ENCODE results near the gene PPP2R5C.
"Not testable (repeated sequence)": the region's sequence is repeated elsewhere in the genome, so short reads cannot be mapped to it uniquely, and the experiment has no call there.

The PPP2R5C gene

DNA sequence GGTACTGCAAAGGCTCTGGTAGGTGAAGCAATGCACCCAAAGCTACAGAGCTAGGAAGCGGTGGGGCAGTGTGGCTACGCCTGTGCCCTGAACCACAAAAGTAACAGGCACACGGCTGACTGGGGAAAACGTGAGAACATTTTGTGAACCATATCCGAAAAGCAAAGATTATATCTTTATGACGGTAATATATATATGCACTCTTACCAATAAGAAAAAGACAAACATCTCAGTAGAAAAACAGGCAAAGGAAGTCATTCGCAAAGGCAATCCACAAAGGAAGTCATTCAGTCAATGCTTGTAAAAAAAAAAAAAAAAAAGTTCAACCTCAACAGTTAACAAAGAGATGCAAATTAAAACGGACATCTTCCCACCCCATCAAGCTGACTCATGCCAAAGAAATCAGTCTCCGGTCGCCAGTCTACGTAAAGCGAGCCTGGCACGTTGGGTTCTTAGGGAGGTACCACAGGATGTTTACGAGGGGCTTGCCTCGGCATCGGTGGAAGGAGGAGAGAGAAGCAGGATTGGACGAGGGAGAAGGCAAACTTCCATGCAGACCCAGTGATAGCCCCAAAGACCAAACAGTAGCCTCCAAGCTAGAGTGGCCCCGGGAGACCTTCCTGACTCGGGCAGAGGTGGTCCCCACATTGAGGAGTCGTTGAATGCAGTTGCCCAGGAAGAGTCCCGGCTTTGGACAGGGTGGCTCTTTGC is 39.4 kb upstream of the PPP2R5C start:
- DNase-seq (ENCODE audit: low spot score): peak; percentile 67
- POLR2A ChIA-PET (ENCODE audit: low non-redundant PET): no interaction called here
- CTCF ChIA-PET: no interaction called here
- TF ChIP-seq, protein P1, sequence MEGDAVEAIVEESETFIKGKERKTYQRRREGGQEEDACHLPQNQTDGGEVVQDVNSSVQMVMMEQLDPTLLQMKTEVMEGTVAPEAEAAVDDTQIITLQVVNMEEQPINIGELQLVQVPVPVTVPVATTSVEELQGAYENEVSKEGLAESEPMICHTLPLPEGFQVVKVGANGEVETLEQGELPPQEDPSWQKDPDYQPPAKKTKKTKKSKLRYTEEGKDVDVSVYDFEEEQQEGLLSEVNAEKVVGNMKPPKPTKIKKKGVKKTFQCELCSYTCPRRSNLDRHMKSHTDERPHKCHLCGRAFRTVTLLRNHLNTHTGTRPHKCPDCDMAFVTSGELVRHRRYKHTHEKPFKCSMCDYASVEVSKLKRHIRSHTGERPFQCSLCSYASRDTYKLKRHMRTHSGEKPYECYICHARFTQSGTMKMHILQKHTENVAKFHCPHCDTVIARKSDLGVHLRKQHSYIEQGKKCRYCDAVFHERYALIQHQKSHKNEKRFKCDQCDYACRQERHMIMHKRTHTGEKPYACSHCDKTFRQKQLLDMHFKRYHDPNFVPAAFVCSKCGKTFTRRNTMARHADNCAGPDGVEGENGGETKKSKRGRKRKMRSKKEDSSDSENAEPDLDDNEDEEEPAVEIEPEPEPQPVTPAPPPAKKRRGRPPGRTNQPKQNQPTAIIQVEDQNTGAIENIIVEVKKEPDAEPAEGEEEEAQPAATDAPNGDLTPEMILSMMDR (conservative IDR thresholded peaks at IDR 0.05; ENCODE audit: low read depth): no peak
- H3K27ac ChIP-seq: peak overlapping the region; percentile 73

DNA sequence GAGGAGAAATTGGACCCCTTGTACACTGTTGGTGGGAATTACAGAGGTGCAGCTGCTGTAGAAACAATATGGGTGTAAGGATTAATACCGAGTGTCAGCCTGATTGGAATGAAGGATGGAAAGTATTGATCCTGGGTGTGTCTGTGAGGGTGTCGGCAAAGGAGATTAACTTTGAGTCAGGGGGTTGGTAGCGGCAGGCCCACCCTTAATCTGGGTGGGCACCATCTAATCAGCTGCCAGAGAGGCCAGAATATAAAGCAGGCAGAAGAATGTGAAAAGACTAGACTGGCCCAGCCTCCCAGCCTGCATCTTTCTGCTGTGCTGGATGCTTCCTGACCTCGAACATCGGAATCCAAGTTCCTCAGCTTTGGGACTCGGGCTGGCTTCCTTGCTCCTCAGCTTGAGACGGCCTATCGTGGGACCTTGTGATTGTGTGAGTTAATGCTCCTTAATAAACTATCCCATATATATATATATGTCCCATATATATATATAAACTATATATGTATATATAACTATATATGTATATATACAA is 38.4 kb upstream of the PPP2R5C start:
- H3K27ac ChIP-seq: no peak overlapping the region
- no peak for DNase-seq (ENCODE audit: low spot score)
- ChIA-PET POLR2A (ENCODE audit: low non-redundant PET) (no interaction called here), CTCF (interaction anchor here (0.6 kb wide), 1 partner anchor 238 kb away, joined by 3 read pairs; no protein-coding TSS in a partner anchor)
- TF ChIP-seq, protein P1 (conservative IDR thresholded peaks at IDR 0.05; ENCODE audit: low read depth): no peak

DNA sequence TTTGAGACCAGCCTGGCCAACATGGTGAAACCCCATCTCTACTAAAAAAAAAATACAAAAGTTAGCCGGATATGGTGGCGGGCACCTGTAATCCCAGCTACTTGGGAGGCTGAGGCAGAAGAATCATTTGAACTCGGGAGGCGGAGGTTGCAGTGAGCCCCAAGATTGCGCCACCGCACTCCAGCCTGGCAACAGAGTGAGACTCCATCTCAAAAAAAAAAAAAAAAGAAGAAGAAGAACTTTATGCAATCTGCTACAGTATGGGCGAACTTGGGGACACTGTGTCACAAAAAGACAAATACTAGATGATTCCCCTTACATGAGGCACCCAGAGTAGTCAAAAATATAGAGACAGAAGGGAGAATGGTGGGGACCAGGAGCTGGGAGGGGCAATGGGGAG is 35.9 kb upstream of the PPP2R5C start:
- POLR2A ChIA-PET (ENCODE audit: low non-redundant PET); DNase-seq (ENCODE audit: low spot score); H3K27ac ChIP-seq: not testable (repeated sequence)
- CTCF ChIA-PET: interaction anchor here (0.7 kb wide), 1 partner anchor 13 kb away, joined by 3 read pairs; no protein-coding TSS in a partner anchor

DNA sequence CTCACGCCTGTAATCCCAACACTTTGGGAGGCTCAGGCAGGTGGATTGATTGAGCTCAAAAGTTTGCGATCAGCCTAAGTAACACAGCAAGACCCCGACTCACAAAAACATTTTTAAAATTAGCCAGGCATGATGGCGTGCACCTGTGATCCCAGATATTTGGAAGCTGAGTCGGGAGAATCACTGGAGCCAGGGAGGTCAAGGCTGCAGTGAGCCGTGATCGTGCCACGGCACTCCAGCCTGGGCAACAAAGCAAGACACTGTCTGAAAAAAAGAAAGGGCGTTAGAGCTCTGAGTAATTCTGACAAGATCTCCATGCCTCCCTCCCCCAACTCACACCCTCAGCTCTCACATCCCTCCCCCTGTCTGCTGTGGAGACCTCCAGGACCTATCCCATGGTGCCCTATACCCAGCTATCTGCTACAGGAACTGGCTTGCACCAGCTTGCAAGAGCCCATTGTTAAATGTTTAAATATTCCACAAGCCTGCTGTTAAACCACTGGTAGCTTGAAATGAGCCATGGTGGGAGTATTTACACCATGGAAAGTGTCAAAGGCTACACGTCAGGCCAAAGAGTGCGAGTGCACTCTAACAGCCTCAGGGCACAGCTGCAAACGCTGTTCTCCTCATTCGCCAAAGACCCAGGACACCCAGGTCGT is 35.1 kb upstream of the PPP2R5C start:
- POLR2A ChIA-PET (ENCODE audit: low non-redundant PET): no interaction called here
- CTCF ChIA-PET: interaction anchor here (0.6 kb wide), 1 partner anchor 340 kb away, joined by 3 read pairs; no protein-coding TSS in a partner anchor
- no peak overlapping the region for H3K27ac ChIP-seq
- no peak for DNase-seq (ENCODE audit: low spot score)
- TF ChIP-seq, protein P1 (conservative IDR thresholded peaks at IDR 0.05; ENCODE audit: low read depth): no peak

DNA sequence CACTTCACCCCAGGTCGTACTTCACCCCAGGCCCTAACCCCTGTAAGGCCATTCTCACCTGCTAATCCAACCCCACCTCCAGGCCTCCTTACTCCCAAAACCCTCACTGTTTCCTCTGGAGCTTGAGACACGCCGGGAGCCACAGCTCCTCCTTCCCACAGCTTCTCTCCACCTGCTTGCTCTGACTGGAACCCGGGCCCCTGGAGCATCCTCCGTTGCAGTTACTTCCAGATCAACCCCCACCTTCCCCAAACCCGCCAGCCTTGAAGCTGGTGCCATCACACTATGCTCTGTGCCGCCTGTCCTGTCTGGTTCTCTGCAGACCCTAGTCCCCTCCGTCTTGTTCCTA is 34.6 kb upstream of the PPP2R5C start:
- DNase-seq (ENCODE audit: low spot score): no peak
- no peak overlapping the region for H3K27ac ChIP-seq
- TF ChIP-seq, protein P1 (conservative IDR thresholded peaks at IDR 0.05; ENCODE audit: low read depth): no peak
- POLR2A ChIA-PET (ENCODE audit: low non-redundant PET): no interaction called here
- CTCF ChIA-PET: no interaction called here

DNA sequence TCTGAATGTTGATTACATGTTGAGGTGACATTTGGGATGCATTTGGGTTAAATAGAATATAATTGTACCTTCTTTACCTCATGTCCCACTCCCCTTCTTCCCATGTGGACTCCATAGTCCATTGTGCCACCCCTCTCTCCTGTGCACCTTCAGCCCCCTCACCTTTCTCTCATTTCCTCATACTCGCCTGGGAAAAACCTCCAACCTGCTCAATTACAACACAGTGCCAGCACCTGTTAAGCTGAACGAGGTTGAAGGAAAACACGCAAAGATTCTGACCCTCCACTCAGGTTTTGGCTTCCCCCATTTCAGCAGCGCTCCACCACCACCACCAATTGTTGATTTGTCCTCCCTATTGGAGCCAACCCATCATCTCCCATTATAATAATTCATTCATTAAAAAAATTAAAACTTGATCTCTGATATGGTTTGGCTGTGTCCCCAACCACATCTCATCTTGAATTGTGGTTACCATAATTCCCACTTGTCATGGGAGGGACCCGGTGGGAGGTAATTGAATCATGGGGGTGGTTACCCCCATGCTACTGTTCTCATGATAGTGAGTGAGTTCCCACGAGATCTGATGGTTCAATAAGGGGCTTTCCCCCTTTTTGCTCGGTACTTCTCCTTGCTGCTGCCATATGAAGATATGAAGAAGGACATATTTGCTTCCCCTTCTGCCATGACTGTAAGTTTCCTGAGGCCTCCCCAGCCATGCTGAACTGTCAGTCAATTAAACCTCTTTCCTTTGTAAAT is 33.7 kb upstream of the PPP2R5C start:
- no peak overlapping the region for H3K27ac ChIP-seq
- CTCF ChIA-PET: no interaction called here
- DNase-seq (ENCODE audit: low spot score): no peak
- POLR2A ChIA-PET (ENCODE audit: low non-redundant PET): no interaction called here
- TF ChIP-seq, protein P1 (conservative IDR thresholded peaks at IDR 0.05; ENCODE audit: low read depth): no peak
